NCI-H345 treated with DMSO at 0.1 percent for 48 hours (cell line): ENCODE data around the gene PDZRN3.

ENCODE experiments used
- DNase-seq: peaks from one replicate; lab custom pipeline; 2025; ENCODE audit not compliant: unreplicated experiment; lab: John Stamatoyannopoulos, UW

Gene PDZRN3

DNA sequence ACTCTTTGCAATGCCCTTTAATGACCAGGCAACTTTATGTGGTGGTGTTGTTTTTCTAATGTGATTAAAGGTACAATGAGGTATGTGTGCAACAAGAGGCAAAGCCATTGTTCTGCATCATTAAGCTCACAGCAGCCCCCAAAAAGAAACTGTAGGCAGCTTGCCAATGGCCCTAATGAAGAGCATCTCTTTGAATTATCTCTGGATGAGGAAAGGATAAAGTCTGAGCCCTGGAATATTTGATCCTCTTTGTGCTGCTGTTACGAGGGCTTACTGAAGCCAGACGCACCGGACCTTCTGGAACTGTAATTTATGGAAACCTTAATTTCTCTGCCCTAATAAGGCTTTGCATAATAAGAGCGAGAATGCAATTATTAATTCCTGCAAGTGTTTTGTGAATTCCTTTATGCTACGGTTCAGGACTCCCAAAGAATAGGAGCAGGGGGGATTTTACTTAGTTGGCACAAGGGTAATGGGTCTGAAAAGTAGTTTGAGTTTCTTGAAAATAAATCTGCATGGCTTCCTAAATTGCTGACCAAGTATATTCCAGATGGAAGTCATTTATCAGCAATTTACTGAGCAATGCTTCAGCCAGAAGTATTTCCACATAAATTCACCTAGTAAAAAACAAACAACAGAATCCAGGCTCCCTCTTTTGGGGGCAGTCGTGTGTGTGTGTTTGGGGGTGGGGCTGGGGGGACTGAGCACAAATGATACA lies 193.4 kb downstream of the PDZRN3 start:
- peak; percentile 40 for DNase-seq

DNA sequence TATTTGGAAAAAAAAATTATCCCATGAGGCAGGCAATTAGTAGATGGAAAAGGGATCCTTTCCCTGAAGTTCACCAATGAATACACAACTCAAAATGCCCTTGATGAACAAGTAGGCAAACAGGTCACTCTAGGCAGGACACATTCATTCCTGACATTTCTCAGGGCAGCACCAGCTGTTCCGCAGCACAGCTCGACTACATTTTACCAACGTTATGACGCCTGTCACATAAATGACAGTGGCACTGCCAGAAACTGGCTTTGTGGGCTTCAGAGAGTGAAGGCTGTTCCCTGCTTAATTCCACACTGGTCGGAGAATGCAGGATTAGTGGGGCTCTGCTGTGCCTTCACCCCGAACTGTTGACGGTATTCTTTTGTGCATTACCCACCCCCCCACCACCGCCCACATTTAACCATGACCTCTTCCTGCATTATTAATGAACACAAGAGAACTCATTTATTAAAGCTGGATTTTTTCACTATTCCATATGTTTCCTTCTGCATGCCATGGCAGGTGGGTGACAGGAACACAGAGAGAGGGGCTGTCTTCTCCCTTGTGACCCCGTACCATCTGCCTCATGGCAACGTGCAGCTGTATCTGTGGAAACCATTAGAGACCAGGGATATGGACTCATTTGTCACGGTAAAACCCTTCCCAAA lies 197.6 kb downstream of the PDZRN3 start:
- DNase-seq = no peak

DNA sequence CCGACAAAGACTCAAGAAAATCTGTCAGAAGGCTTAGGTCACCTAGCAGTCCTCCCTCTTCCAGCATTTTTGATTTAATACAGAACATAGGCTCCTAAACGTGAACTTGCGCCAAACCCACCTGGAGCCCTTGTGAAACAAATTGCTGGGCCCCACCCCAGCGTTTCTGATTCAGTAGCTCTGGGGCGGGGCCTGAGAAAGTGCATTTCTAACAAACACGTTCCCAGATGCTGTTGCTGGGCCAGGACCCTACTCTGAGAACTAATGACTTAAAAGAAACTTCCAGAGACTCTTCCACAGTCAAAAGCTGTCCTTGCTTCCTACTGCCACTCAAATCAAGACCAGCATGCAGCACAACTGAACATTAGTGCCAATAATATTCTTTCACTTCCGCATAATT lies 198.1 kb downstream of the PDZRN3 start:
- no peak for DNase-seq

DNA sequence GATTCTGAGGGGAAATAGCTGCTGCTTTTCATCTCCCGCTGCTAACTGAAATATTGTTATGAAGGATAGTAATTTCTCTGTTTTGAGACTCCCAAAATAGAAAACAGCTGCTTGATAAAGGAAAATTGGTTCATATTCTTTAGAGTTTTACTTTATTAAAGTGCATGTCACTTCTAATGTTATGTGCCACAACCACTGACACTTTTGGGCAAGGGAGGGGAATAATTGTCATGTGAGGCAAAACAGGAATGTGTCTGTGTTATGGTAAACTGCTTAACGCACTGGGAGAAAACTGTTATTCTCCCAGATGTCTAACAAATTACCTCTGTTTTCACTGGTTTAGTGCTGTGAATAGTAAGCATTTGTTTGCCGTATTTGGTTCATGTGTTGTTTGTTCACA lies 201.6 kb downstream of the PDZRN3 start:
- DNase-seq = no peak

DNA sequence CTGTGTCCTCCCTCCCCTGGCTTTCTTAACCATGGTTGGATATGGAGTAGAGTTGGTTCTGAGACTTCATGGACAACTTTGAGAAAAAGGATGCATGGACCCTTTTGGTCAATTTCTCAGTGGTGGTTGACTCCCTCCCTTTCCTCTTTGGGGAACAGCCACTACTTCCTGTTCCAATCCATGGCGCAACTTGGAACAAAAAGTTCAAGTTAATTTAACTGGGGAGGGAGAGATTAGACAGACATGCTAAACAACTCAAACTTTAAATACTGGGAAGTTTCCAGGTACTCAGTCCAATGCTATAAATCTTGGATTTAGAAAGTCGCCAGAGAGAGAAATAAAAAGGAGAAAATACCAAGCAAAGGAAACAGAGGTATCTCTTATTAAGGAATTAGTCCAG lies 202.2 kb downstream of the PDZRN3 start:
- no peak for DNase-seq

DNA sequence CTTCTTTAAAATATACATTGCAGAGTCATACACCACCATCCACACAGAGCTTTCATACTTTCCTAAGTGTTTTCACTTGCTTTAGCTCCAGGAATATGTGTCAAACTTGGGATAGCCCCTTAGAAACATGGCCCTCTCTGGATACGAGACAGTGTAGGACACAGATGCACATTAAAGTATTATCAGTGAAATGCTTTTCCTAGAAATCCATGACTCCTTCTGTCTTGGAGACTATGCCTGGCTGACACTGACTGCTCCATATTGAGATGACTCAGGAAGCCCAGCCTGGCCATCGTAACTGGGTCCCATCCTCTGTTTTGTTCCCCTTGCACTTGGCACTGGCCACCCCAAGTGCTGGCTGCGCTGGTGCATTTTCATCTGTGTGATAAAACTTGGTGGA lies 204.8 kb downstream of the PDZRN3 start:
- no peak for DNase-seq

DNA sequence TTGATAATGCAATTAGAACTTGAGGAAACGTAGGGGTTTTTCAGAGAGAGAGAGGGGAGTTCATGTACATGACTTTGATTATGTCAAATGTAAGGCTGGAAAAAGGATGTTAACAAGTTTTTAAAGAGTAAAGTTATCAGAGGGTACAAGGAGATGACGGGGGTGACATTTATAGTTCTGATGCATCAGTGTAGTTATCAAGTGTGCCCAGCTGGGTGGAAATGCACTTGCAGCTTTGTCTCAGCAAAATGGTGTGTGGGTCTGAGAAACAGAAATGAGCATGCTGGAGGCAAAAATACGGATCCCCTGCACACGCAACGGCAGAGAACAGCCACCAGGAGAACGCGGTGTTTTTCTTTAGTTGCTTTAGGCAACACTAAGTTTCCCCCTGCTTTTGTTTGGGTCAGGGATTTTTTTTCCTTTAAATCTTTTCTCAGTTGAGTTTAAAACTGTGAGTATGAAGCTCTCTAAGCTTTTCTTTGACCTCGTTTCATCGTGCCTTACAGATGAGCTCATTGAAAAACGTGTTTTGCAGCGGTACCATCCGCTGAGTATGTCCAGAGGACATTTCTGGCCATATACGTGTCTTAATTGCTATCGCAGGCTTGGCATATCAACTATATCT lies 205.4 kb downstream of the PDZRN3 start:
- no peak for DNase-seq

DNA sequence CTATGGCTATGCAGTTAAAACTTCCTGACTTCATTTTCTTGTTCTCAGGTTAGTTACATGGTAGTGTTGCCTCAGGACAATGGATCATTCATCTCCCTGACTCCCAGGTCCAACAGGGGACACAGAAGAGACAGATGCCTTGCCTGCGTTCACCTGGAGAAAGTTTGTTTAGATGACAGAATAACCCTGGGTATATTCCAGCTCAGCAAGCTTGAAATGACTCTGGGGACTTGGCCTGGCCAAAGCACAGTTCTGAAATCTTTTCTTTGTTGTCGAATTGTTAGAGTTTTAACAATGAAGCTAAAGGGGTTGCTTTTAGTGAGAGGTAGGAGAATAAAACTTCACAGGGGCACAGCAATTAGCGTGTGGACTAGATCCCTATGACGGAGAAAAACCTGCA lies 206.1 kb downstream of the PDZRN3 start:
- no peak for DNase-seq

DNA sequence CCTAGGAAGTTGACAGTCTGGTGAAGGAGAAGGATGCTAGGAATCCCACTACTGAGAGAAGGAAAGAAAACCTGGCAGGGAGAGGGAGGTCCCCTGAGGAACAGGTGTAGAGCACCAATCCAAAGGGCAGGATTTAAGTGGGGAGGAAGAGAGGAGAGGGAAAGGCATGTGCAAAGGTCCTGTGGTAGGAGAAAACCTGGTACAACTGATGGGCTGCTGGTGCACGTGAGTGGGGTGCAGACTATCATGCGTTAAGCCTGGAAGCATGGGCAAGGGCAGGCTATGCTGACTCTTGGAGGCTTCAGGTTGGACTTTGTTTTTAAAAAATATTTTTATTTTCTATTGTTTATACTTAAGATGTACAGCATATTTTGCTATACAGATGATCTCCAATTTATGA lies 209.6 kb downstream of the PDZRN3 start:
- no peak for DNase-seq

DNA sequence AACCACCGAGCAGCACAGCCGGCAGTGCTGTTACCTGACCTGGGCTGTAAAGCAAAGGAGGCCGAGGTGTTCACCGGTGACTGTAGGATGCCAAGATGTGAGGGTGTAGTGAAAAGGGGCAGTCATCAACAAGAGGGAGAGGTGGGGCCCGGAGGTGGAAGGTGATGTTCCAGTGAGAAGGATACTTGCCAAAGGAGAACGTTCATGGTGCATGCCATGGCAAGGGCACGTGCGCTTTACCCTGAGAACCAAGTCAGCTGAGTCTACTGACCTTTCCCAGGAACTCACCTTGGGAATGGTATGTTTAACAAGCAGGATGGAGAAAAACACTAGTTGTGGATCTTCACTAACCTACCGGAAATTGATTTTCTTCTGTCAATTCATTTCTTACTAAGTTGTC lies 211.1 kb downstream of the PDZRN3 start:
- no peak for DNase-seq

DNA sequence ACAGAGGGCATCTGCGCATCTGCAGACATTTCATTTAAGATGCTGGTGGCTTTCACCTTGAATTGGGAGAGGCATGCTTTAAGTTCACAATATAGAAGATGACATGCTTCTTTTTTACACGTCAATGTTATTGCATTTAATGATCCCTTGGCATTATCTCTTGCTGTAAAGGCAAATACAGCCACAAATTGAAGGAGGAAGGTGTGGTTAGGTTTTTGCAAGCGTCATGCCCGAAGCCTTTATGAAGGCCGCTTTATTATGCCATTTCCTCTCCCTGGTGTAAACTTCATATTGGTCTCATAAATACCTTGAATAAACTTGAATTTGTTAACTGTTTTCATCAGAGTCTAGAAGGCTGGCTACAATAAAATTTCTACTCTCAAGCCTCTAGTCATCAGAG lies 212.7 kb downstream of the PDZRN3 start:
- DNase-seq = no peak

DNA sequence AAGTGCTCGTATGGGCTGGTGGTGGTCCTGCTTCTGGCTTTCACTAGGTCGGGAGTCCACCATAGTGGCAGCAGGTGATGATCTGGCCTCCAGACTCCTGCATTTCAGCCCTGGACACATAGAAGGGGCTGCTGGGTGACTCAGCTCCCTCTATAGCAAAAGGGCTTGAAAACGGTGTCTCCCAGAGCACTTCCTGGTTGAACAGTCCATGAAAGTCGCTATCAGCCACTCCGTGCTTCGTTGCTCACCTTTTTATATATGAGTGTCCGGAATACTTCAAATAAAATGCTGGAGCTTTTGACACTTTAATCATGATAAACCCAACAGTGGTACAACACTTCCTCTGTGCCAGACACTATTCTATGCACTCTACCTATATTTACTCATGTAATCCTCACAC lies 213.2 kb downstream of the PDZRN3 start:
- DNase-seq = no peak

DNA sequence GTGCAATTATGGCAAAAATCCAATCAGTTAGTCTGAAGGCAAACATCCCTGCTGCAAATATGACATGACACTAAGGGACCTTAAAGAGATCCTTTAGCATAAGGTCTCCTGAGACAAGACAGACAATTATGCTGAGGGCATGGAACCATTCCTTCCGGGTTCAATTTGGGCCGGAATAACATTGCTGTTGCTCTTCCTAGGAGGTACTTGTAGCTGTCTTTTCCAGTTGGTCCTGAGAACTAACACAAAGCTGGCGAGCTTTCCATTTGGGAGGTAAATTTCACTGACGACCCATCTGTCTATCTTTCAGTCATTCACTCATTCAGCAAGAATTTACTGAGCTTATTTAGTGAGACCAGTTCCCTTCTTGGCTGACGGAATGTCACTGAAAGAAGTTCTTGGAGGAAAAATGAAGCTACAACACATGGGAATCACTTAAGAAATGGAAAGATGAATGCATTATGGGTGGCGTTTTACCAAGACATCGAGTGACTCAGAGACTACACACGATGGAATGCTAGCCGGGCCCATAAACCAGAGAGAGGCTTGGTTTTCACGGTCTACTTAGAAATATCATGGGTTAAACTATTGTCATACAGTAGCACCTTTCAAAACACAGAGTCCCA lies 215.5 kb downstream of the PDZRN3 start:
- DNase-seq = no peak

DNA sequence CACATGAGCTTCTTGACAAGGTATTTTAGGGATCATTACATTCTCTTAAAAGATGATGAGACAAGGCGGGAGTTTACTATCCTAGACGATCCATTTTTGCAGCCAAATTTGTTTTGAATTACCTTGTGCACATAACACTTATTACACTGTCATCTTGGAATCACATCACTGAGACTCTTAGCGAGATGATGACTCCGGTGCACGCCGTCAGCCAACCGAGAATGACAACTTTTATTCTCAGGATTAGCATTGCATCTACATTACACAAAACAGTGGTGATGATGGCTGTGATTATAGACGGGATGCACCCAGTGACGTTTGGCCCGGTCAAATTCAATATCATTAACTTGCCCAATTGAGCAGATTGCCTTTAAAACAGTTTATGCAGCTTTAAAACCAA lies 216.1 kb downstream of the PDZRN3 start:
- no peak for DNase-seq

DNA sequence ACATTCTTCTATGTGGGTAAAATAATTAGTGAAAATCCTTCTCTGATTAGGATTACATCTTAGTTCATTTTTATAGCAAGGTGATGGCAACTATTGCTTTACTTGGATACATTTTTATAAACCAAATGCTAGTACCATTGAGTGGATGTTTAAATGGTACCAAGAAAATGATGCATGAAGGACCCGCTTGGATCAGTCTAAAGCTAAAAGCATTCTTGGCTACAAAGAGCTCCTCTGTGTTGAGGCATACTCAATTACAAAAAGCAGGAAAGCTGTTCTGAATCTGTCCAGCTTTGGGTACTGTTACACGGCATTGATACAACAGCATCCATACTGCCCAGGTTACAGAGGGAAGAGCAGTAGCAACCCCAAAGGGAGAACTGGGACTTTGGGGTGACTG lies 217.2 kb downstream of the PDZRN3 start:
- DNase-seq = no peak

DNA sequence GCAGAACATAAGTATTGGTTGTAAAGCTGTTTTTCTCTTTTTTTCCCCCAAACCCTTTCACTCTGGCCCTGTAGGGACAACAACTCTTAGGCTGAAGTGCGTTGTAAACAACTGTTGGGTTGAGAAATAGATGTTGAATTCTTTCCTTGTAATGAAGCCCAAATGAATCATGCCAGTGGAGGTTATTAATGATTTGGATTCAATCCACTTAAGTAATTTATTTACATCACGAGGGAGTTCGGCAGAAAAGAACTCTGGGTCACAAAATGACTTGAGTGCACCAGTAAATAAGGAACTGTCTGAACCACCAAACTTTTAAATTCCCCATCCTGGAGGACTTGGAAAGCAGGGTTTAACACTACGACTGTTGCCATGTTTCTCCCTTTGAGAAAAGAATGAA lies 218.9 kb downstream of the PDZRN3 start:
- no peak for DNase-seq

DNA sequence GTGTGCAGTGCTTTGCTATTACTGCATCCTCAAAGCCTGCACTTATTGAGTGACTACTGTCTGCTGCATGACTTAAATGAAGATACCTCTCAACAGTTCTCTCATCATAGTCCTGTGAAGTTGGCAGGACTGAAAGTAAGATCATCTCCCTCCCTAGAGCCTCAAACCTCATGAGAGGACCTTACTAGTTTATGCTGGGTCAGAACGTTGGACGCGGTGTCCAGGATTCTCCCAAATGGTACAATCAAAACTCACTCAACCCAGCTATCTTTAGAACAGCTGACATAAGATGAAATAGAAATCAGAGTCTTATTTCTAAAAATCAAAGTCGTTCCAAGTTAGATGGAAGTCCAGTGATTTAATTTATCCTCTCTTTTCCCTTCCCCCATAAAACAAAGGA lies 219.7 kb downstream of the PDZRN3 start:
- DNase-seq = no peak

DNA sequence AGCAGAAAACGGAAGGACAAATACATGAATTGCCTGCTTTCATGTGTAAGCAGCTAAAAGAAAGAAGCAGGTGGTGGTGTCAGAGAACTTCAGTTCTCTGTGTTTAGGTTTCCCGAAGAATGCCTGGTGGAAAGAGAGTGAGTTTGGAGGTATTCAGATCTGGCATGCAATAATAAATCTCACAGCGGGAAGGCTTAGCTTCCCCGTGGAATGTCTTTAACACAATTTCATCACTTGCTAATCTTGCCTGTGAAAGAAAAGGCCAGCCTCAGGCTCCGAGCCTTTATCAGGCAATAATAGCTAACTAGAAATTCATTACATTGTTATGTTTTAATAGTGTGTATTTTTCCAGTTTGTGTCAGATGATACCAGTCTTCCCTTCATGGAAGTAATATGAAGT lies 220.3 kb downstream of the PDZRN3 start:
- DNase-seq = no peak

DNA sequence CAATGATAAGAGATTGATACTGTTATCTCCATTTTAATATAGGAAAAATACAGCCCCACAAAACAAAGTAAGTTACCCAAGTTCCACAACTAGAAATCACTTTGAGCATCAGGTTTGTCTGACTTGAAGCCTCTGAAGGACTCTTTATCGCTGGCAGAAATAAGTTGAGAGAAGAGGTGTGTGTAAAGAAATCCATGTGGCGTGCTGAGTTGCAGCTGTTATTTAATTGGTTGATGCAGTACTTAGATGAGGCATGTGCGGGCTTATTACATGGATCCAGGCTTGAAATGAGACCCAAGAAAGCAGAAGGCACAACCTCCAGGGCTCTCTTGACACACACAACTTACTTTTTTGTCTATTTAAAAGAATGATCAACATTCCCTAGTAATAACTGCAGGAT lies 221.3 kb downstream of the PDZRN3 start:
- no peak for DNase-seq

DNA sequence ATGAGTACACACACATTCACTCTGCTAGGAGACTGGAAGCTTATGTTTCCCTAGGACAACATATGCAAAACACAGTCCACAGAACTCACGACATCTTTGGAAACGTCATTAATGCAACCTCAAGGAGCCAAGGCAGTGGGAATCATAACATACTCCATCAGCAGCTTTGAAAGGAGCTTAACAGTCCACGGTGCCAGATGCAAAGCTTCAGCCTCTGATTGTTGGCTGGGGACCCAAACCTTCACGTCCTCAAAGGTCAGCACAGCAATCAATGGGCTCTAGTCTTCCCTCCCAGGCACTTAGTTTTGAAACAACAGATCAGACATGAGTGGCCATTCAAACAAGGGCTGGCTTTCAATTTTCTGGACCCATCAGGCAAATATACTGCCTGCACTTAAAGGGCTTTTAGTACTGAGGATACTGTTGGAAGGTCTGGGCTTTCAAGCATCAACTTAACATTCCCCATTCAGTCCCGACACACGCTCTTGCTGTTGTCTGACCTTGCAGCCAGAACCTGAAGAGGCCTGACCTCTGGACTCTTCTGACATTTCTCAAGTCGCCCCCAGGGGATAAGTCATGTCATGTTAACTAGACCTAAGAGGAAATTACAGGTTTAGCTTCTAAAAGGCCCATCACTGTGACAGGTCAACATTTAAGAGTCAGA lies 223.0 kb downstream of the PDZRN3 start:
- DNase-seq = no peak

DNA sequence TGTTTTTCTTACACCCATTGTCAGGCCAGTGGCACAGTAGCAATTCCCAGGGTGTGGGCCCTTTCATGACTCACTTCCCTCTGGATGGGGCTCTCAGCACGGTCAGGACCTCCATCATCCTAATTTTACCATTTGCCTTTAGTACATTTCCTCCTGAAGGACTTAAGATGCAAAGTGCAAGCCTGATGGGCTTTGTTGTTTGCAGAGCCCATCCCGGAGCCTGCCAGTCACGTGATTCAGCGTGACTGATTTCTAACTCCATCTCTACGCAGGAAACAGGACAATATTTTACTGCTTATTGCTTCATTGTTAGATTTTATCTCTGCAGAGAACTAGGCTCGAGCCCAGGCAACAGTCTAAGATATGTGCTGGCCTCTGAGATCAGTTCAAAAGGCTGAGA lies 223.7 kb downstream of the PDZRN3 start:
- no peak for DNase-seq
